Uterus (tissue), 2 donors: ENCODE data around the gene CDIPT.
"Not testable (repeated sequence)": the region's sequence is repeated elsewhere in the genome, so short reads cannot be mapped to it uniquely, and the experiment has no call there.

ENCODE experiments used
- POLR2A ChIP-seq, 2 donors: fragments of 450-650 bp; IDR thresholded peaks; one replicate each; pipeline ENCODE4 v1.6.1; 2016; ENCODE audit warnings: antibody characterized with exemption in 2 of 2, mild to moderate bottlenecking in 1 of 2, moderate library complexity in 1 of 2
- TF ChIP-seq, protein P1 (sequence below), 4 experiments: fragments of 200-600 bp in 2 of 4; fragments of 450-650 bp in 2 of 4; sonication (generic) in 2 of 4; IDR thresholded peaks; one replicate each; pipeline ENCODE4 v1.5.1; 2016 to 2019; ENCODE audit warnings: antibody characterized with exemption in 4 of 4, mild to moderate bottlenecking in 2 of 4, moderate library complexity in 1 of 4

DNA sequence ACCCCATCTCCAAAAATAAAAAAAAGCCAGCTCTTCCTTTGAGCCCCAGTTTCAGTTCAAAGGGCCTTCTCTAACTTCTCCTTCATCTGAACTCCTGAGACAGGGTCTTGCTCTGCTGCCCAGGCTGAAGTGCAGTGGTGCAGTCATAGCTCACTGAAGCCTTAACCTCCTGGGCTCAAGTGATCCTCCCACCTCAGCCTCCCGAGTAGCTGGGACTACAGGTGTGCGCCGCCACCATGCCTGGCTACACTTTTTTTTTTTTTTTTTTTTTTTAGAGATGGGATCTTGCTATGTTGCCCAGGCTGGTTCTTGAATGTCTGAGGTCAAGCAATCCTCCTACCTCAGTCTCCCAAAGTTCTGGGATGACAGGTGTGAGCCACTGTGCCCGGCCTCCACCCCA, 29.8 kb downstream of the CDIPT start:
- TF ChIP-seq, protein P1, sequence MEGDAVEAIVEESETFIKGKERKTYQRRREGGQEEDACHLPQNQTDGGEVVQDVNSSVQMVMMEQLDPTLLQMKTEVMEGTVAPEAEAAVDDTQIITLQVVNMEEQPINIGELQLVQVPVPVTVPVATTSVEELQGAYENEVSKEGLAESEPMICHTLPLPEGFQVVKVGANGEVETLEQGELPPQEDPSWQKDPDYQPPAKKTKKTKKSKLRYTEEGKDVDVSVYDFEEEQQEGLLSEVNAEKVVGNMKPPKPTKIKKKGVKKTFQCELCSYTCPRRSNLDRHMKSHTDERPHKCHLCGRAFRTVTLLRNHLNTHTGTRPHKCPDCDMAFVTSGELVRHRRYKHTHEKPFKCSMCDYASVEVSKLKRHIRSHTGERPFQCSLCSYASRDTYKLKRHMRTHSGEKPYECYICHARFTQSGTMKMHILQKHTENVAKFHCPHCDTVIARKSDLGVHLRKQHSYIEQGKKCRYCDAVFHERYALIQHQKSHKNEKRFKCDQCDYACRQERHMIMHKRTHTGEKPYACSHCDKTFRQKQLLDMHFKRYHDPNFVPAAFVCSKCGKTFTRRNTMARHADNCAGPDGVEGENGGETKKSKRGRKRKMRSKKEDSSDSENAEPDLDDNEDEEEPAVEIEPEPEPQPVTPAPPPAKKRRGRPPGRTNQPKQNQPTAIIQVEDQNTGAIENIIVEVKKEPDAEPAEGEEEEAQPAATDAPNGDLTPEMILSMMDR (IDR thresholded peaks at IDR 0.05), result not testable (repeated sequence)
- not testable (repeated sequence) for TF ChIP-seq POLR2A (IDR thresholded peaks at IDR 0.05)
